HepG2 (cell line): Measurements from ENCODE around the gene CUL7. TPM values are rescaled to one million over a fixed set of nuclear protein-coding genes. Genes with fewer than 3 reads are reported as not detected.

Experiments
- DR1 ChIP-seq: sonication (generic); formaldehyde crosslinking; IDR thresholded peaks from 2 replicates; pipeline ENCODE4 v1.8.0; 2021; ENCODE audit warnings: mild to moderate bottlenecking, missing genetic modification reagents, inconsistent platforms
- FOXP4 ChIP-seq: sonication (generic); formaldehyde crosslinking; IDR thresholded peaks from 2 replicates; pipeline ENCODE4 v1.4.0; 2020; ENCODE audit warnings: missing genetic modification reagents
- GZF1 ChIP-seq: sonication (generic); formaldehyde crosslinking; IDR thresholded peaks from 2 replicates; pipeline ENCODE4 v1.5.1; 2020; ENCODE audit warnings: mild to moderate bottlenecking, missing genetic modification reagents
- HMGXB4 ChIP-seq, 2 experiments: sonication (generic) in 1 of 2; formaldehyde crosslinking in 1 of 2; IDR thresholded peaks; 2 replicates each; pipeline versions ENCODE4 v1.4.0 to v1.6.1; 2018 to 2020; ENCODE audit warnings: missing genetic modification reagents in 2 of 2, borderline replicate concordance in 1 of 2, low read depth in 1 of 2, mild to moderate bottlenecking in 1 of 2, missing biosample characterization in 1 of 2
- NRL ChIP-seq: sonication (generic); formaldehyde crosslinking; IDR thresholded peaks from 2 replicates; pipeline ENCODE4 v1.5.0; 2020; ENCODE audit warnings: missing genetic modification reagents, mild to moderate bottlenecking, moderate library complexity, borderline replicate concordance
- POLR2G ChIP-seq: fragments of 200-400 bp; formaldehyde crosslinking; IDR thresholded peaks from 2 replicates; pipeline ENCODE4 v1.6.1; 2018; ENCODE audit warnings: mild to moderate bottlenecking, low read depth, low read length, moderate library complexity
- SOX6 ChIP-seq, 2 experiments: fragments of 450-650 bp in 1 of 2; sonication (generic) in 1 of 2; formaldehyde crosslinking in 1 of 2; IDR thresholded peaks; 2 replicates each; pipeline versions ENCODE4 v1.4.0 to v1.6.1; 2017 to 2020; ENCODE audit warnings: antibody characterized with exemption in 1 of 2, mild to moderate bottlenecking in 1 of 2, missing genetic modification reagents in 1 of 2
- ZBTB40 ChIP-seq, 2 experiments: fragments of 450-650 bp in 1 of 2; sonication (generic) in 1 of 2; formaldehyde crosslinking in 1 of 2; IDR thresholded peaks; 2 replicates each; pipeline versions ENCODE4 v1.6.1 to v1.8.0; 2016 to 2022; ENCODE audit warnings: antibody characterized with exemption in 1 of 2, mild to moderate bottlenecking in 1 of 2, missing genetic modification reagents in 1 of 2
- ZGPAT ChIP-seq: IDR thresholded peaks from 2 replicates; pipeline ENCODE4 v1.6.1; 2016; ENCODE audit warnings: mild to moderate bottlenecking
- polyA plus RNA-seq, 8 experiments: library from polyadenylated mRNA; depleted of rRNA in 3 of 8; stranded (reverse) in 7 of 8; unstranded in 1 of 8; fragments of >200 nt; fragmentation: Illumina TruSeq in 4 of 8; extraction: Trizol in 4 of 8; gene quantifications; 2 replicates each; pipeline versions ENCODE4 v1.2.1 to v1.2.3, GENCODE V29; 2011 to 2016; ENCODE audit warnings: low read depth in 4 of 8, missing spikeins in 1 of 8, mixed read lengths in 1 of 8; ENCODE audit not compliant: insufficient read depth in 1 of 8
- total RNA-seq, 5 experiments: library from RNA; depleted of rRNA; stranded (reverse); fragments of >200 nt; fragmentation: Illumina TruSeq; extraction: Trizol; gene quantifications; 2 replicates each; pipeline ENCODE4 v1.2.3, GENCODE V29; 2016; ENCODE audit warnings: low read depth in 1 of 5

CUL7 gene
- total and polyA plus RNA-seq, 2 of the 13 experiments (the other 11 are each of a cell fraction or from before 2014, with no cell fraction given), result 32.0 to 60.7 TPM

- TF ChIP-seq HMGXB4 (CRISPR knock-in tag; IDR thresholded peaks at IDR 0.05; ENCODE audit: borderline replicate concordance in 1 of 2, low read depth in 1 of 2), result peak in 1 of 2 experiments; percentile 67; a peak in 2 of 4 replicates
- no peak for TF ChIP-seq GZF1
- peak; percentile 71; the same call in 1 of the 2 replicates for TF ChIP-seq DR1 (CRISPR knock-in tag)
- peak; percentile 41; the same call in 1 of the 2 replicates for TF ChIP-seq NRL (CRISPR knock-in tag)
- TF ChIP-seq ZGPAT (CRISPR knock-in tag), result peak; percentile 80
- 0 out of 2 replicates have a peak, but pooled peaks have one; percentile 57 for TF ChIP-seq FOXP4 (CRISPR knock-in tag)
- no peak for TF ChIP-seq ZBTB40 (IDR thresholded peaks at IDR 0.05)
- TF ChIP-seq ZBTB40 (CRISPR knock-in tag; IDR thresholded peaks at IDR 0.05), result peak; percentile 75
- peak; percentile 95 for TF ChIP-seq POLR2G
- no peak for TF ChIP-seq SOX6 (IDR thresholded peaks at IDR 0.05)
- TF ChIP-seq SOX6 (CRISPR knock-in tag; IDR thresholded peaks at IDR 0.05), result peak; percentile 66; the same call in 1 of the 2 replicates
These were observed 32.2 kb downstream of the CUL7 start, which contains the start of gene RRP36 (continued) for GRCh38 chr6:43021270-43022047.
